ENCODE measurements around the gene KCNH1. TPM values are rescaled to one million over a fixed set of nuclear protein-coding genes. Genes with fewer than 3 reads are reported as not detected.

The KCNH1 gene
- total and polyA plus RNA-seq, 9 donors = 0.11 to 0.46 TPM; not detected in 7

DNA sequence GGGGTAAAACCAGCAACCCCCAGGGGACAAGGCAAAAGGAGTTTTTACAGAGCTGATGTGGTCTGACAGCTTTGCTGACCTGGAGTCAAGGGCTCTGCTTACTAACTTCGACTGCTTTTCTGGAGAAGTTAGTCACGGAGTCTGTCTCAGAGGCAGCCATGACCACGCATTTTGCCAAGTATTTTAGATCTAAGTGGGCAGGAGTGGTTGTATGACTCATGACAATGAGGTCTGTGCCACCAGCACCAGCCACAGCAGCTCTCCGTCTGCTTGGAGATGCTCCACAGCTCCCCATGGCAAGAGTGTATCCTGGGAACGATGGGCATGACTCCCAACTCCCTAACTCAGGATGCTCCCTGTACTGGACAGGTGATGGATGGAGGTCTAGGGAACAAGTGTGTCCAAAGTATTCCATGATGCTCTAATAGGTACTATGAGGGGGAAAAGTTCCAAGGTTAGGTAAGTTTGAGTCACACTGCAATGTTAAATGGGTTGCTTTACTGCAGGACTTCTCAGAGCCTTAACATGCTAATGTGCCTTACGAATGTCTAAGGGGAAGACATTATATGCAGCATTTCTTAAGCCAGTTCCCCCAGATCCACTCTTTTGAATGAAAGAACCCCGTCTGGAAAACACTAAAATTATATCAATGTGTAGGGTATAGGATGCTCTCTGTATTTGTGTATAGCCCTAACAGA, 446.2 kb downstream of the KCNH1 start:
- H3K4me3 ChIP-seq = no peak overlapping the region
- no peak for TF ChIP-seq CTCF (IDR thresholded peaks at IDR 0.05)
- TF ChIP-seq EP300 (IDR thresholded peaks at IDR 0.05) = no peak
- TF ChIP-seq POLR2A (IDR thresholded peaks at IDR 0.05) = no peak
- H3K27me3 ChIP-seq = no peaks in the 10 kb centered on the region
- H3K27ac ChIP-seq = no peak overlapping the region
- WGBS, 3 donors = 77 to 79% (median 78%) methylated on average over 7 of the region's 7 CpGs
- no peaks in the 10 kb centered on the region for H3K4me1 ChIP-seq (ENCODE audit: insufficient read depth)
- no peaks in the 10 kb centered on the region for H3K36me3 ChIP-seq
- intact Hi-C loops (cut with DNase I) = no loop called here
- DNase-seq = no peak
- H3K9me3 ChIP-seq = no peaks in the 10 kb centered on the region

DNA sequence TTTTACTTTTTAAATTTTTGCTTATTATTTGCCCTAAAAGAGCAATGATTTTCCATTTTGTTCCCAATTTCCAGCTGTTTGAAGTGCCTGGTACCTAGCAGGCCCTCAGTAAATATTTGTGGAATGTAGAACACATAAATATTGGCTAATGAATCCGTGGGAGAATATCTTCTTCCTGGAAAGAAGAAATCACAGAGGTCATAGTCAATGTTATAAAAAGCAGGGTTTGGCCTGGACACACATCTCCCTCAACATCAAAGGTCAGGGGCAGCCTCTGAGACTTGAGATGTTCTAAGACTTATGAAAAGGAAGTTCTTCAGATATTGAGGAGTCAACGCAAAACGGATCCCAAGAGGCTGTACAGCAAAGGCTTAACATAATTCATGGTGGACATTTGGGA, 447.1 kb downstream of the KCNH1 start:
- no peaks in the 10 kb centered on the region for H3K9me3 ChIP-seq
- no peak overlapping the region for H3K4me3 ChIP-seq
- no peaks in the 10 kb centered on the region for H3K4me1 ChIP-seq (ENCODE audit: insufficient read depth)
- H3K36me3 ChIP-seq = no peaks in the 10 kb centered on the region
- no peak overlapping the region for H3K27ac ChIP-seq
- no peak for DNase-seq
- TF ChIP-seq POLR2A (IDR thresholded peaks at IDR 0.05) = no peak
- 9 to 13% (median 10%) methylated on average over 3 of the region's 3 CpGs for WGBS, 3 donors
- intact Hi-C loops (cut with DNase I) = no loop called here
- H3K27me3 ChIP-seq = no peaks in the 10 kb centered on the region

DNA sequence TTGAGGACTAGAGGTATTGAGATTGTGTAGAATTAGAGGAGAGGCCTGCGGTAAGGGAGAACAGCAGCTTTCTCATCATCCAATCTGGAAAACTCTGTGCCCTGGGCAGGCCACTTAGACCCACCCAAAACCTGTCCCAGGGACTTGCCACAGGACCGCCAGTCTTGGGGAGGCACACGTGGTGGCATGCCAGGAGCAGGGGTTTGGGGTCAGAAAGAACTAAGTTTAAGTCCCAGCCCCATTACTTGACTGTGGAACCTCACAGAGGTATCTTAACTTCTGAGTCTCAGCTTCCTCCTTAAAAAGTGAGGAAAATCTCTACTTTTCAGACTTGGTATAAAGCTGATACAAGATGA, 448.7 kb downstream of the KCNH1 start:
- no peak for TF ChIP-seq EP300 (IDR thresholded peaks at IDR 0.05)
- TF ChIP-seq CTCF (IDR thresholded peaks at IDR 0.05) = no peak
- no peak for TF ChIP-seq POLR2A (IDR thresholded peaks at IDR 0.05)
- intact Hi-C loops (cut with DNase I) = no loop called here
- Histone ChIP-seq H3K36me3 (no peaks in the 10 kb centered on the region), H3K4me3 (no peak overlapping the region), H3K27ac (no peak overlapping the region), H3K27me3 (no peaks in the 10 kb centered on the region), H3K9me3 (no peaks in the 10 kb centered on the region), H3K4me1 (ENCODE audit: insufficient read depth) (no peaks in the 10 kb centered on the region)
- WGBS, 3 donors = 88 to 96% (median 93%) methylated on average over 3 of the region's 3 CpGs
- DNase-seq = no peak

DNA sequence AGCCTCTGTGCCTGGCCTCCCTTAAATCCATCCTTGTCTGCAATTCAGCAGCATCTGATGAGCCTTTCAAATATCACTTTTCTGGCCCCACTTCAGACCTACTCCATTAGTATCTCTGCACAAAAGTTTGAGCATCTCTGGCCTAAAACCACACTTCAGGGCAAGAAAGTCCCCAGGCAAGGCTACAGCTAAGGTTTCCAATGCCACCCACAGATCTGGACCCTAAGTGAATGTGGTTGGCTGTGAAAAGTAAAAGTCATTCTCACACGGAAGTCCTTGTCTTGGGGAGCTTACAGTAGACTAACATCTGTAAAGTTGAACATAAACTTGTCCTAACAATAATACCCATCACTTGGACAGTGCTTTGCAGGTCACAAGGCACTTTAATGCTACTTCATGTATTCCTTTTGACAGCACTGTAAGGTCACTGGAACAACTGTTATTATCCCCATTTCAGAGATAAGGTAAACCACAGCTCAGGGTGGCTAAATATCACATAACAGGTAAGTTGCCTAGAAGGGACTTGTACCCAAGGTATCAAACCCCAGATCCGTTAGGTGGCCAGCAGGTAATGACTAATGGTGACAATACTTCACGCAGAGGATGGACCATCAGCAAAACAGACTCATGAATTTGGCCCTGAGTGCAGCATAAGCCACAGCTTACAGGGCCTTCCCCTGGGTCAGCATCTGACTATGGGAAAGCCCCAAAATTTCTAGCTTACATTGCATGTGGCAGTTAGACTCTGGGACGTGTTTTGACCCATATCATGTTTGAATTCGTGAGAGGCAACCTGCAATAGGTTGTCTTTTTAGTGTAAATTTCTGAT, 449.3 kb downstream of the KCNH1 start:
- H3K27me3 ChIP-seq = no peaks in the 10 kb centered on the region

More for the DNA sequence above, 449.3 kb downstream of the KCNH1 start:
- Histone ChIP-seq H3K36me3 (no peaks in the 10 kb centered on the region), H3K9me3 (no peaks in the 10 kb centered on the region), H3K4me1 (ENCODE audit: insufficient read depth) (no peaks in the 10 kb centered on the region), H3K27ac (no peak overlapping the region), H3K4me3 (no peak overlapping the region)
- intact Hi-C loops (cut with DNase I) = no loop called here
- no peak for TF ChIP-seq CTCF (IDR thresholded peaks at IDR 0.05)
- no peak for TF ChIP-seq POLR2A (IDR thresholded peaks at IDR 0.05)
- no peak for TF ChIP-seq EP300 (IDR thresholded peaks at IDR 0.05)
- 67 to 91% (median 83%) methylated on average over 5 of the region's 5 CpGs for whole genome bisulfite sequencing, 3 donors
- no peak for DNase-seq
